ENCODE measurements around the gene KCNQ1.

GRCh38 chr11:2586793-2587131, 142.0 kb downstream of the KCNQ1 start:
- no peak for TF ChIP-seq CTCF (conservative IDR thresholded peaks at IDR 0.05 in 1 of 2, IDR thresholded peaks at IDR 0.05 in 1 of 2; ENCODE audit: low read depth in 1 of 2, low read length in 2 of 2)
- TF ChIP-seq EZH2 (IDR thresholded peaks at IDR 0.05; ENCODE audit: low read length, missing control alignments): no peak

All from fibroblast of lung (primary cell).